ENCODE results near the gene SLC25A41.

SLC25A41 gene

DNA sequence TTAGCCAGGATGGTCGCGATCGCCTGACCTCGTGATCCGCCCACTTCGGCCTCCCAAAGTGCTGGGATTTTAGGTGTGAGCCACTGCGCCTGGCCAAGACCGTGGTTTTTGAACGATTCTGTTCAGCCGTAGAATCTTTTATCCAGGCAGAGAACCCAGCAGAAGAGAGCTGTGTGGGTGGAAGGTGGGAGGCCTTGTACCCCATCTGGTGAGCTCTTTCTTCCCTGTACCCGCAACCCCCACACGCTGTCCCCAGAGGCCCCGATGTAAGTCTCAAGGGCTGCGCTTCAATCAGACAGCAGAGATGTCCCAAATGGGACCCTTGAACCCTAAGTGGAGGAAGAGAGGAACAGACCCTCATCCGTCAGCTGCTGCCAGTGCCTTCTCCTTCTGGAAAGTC, 22.4 kb upstream of the SLC25A41 start:
- H3K4me3 ChIP-seq (ENCODE audit: control insufficient read depth, low read depth, low read length) = no peak overlapping the region
- DNase-seq (ENCODE audit: low read depth) = no peak
- TF ChIP-seq, protein P1, sequence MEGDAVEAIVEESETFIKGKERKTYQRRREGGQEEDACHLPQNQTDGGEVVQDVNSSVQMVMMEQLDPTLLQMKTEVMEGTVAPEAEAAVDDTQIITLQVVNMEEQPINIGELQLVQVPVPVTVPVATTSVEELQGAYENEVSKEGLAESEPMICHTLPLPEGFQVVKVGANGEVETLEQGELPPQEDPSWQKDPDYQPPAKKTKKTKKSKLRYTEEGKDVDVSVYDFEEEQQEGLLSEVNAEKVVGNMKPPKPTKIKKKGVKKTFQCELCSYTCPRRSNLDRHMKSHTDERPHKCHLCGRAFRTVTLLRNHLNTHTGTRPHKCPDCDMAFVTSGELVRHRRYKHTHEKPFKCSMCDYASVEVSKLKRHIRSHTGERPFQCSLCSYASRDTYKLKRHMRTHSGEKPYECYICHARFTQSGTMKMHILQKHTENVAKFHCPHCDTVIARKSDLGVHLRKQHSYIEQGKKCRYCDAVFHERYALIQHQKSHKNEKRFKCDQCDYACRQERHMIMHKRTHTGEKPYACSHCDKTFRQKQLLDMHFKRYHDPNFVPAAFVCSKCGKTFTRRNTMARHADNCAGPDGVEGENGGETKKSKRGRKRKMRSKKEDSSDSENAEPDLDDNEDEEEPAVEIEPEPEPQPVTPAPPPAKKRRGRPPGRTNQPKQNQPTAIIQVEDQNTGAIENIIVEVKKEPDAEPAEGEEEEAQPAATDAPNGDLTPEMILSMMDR (conservative IDR thresholded peaks at IDR 0.05; ENCODE audit: control insufficient read depth, insufficient read depth, low read depth, low read length) = no peak

DNA sequence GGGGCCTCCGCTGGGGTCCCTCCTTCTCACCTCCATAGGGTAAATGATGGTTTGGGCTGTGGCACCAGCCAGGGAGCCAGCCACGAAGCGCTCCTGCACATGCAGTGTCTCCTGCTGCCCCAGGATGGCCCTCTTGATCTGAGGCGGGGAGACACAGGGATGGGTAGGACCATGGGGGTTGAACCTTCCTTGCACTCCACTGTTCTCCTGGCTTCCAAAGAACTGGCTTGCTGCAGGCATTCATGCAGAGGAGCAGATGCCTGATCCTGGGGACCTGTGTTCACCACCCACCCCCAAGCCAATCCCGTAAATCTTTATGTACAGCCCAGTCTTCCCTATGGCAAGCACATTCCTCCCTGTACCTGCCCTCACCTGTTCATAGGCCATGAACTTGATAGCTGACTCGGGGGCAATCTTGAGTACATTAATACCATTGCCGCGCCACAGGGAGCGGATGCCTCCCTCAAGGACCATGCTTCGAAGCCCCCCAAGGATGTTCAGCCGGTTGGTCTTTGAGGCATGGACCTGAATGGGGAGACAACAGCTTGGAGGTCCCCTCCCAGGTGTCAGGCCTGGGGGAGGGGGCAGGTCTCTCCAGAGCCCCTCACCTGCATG, 20.5 kb upstream of the SLC25A41 start:
- no peak for DNase-seq (ENCODE audit: low read depth)
- no peak overlapping the region for H3K4me3 ChIP-seq (ENCODE audit: control insufficient read depth, low read depth, low read length)
- TF ChIP-seq, protein P1 (conservative IDR thresholded peaks at IDR 0.05; ENCODE audit: control insufficient read depth, insufficient read depth, low read depth, low read length) = no peak

DNA sequence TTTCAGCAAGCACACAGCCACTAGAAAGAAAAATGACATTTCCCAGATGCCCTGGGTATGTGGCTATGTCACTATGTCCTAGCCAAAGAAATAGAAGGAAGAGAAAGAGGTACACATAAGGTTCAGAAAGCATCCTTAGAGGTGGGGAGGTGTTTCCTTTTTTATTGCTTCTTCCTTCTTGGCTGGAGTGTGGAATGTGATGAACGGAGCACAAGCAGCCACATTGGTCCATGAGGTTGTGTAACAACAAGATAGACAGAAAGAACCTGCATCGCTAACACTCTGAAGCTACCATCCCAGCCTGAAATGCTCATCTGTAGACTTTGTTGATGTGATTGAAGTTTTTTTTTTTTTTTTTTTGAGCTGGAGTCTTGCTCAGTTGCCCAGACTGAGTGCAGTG, 19.3 kb upstream of the SLC25A41 start:
- H3K4me3 ChIP-seq (ENCODE audit: control insufficient read depth, low read depth, low read length) = no peak overlapping the region
- TF ChIP-seq, protein P1 (conservative IDR thresholded peaks at IDR 0.05; ENCODE audit: control insufficient read depth, insufficient read depth, low read depth, low read length) = no peak
- DNase-seq (ENCODE audit: low read depth) = no peak

DNA sequence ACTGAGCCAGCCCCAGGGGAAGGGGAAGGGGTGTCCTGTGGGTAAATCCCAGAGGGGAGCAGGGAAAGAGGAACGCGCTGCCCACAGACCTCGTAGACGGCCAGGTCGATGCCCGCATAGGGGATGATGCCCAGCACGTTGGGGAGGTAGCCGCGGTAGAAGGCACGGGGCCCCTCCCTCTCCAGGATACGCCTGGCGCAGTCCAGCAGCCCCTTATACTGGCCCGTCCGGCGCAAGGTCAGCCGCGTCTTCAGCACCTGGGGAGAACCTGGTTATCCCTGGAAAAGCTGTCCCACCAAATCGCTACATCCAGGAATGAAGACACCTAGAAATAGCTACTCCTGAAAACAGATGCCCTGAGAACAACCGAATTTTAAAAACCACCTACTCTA, 18.7 kb upstream of the SLC25A41 start:
- no peak for DNase-seq (ENCODE audit: low read depth)
- no peak overlapping the region for H3K4me3 ChIP-seq (ENCODE audit: control insufficient read depth, low read depth, low read length)
- TF ChIP-seq, protein P1 (conservative IDR thresholded peaks at IDR 0.05; ENCODE audit: control insufficient read depth, insufficient read depth, low read depth, low read length) = no peak

GRCh38 chr19:6451583-6452222, 18.1 kb upstream of the SLC25A41 start:
- TF ChIP-seq, protein P1 (conservative IDR thresholded peaks at IDR 0.05; ENCODE audit: control insufficient read depth, insufficient read depth, low read depth, low read length) = no peak
- DNase-seq (ENCODE audit: low read depth) = no peak

GRCh38 chr19:6450166-6450565, 16.6 kb upstream of the SLC25A41 start:
- TF ChIP-seq, protein P1 (conservative IDR thresholded peaks at IDR 0.05; ENCODE audit: control insufficient read depth, insufficient read depth, low read depth, low read length) = no peak
- H3K4me3 ChIP-seq (ENCODE audit: control insufficient read depth, low read depth, low read length) = no peak overlapping the region
- no peak for DNase-seq (ENCODE audit: low read depth)

More at GRCh38 chr19:6451583-6452222, 18.1 kb upstream of the SLC25A41 start:
- H3K4me3 ChIP-seq (ENCODE audit: control insufficient read depth, low read depth, low read length) = no peak overlapping the region

All from fibroblast of mammary gland (primary cell).